ENCODE data around the gene SHOC2. TPM values are rescaled to one million over a fixed set of nuclear protein-coding genes. Genes with fewer than 3 reads are reported as not detected.

SHOC2 gene
- polyA plus RNA-seq, 6 donors from 2014 or later: 92.5 to 139 (median 123) TPM

DNA sequence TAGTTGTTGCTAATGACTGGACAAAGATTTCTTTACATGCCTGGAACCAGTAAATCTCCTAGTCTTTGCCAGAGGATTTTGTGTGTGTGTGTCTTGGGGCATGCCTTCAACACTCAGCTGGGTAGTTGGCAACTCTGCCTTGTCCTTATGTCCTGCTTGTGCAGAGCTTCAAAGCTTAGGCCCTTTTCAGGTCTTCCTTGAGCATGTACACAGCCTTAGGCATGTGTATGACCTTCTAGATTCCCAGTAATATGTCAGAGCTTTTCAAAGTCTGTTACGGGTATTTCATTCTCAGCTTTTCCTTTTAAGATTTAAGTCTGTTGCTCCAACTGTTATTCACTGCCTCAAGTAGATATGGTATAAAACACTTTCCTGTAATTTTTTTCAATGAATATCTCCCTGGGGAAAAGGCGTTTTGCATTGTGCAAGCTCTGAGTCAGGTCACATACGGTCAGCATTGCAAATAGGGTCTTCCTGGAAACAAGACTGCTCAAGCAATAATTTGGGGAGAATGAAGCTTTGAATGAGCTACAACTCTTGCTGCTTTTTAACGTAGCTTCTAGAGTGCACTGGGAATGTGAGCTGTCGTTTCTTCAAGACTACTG lies 25.5 kb downstream of the SHOC2 start:
- no peaks in the 10 kb centered on the region for H3K27me3 Mint-ChIP-seq
- DNase-seq: no peak
- H3K4me3 Mint-ChIP-seq: peak overlapping the region in 4 of 8 donors; percentile 3 to 57 (median 35)
- peaks cover 61 to 84% (median 67%) of the 10 kb centered on the region in 3 donors for H3K4me1 Mint-ChIP-seq
- H3K27ac Mint-ChIP-seq: peak overlapping the region in 4 of 6 donors; percentile 2 to 61 (median 16)
- peaks cover 36 to 38% of the 10 kb centered on the region in 2 donors for H3K36me3 Mint-ChIP-seq
- no peak for ATAC-seq (ENCODE audit: low read depth in 2 of 2)
- peaks cover 0 to 11% (median 6%) of the 10 kb centered on the region in 7 donors for H3K9me3 Mint-ChIP-seq

DNA sequence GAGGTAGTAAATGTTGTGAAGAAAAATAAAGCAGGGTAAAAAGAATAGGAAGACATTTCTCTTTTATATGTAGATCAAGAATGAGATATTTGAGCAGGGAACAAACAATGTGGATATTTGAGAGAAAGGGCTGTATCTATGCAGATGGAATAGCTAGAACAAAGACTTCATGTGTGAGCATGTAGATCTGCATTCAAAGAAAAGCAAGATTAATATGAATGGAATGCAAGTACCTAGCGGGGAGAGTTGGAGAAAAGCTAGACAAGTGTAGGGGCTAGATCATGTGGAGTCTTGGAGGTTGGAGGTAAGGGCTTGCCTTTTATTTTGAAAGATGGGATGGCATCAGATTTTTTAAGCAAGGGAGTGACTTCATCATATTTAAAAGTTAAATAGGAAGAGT lies 27.1 kb downstream of the SHOC2 start:
- Mint-ChIP-seq H3K27ac (peak overlapping the region in 2 of 6 donors; percentile 1 to 11), H3K4me3 (peak overlapping the region in 1 of 8 donors; percentile 32), H3K4me1 (peaks cover 62 to 80% (median 66%) of the 10 kb centered on the region in 3 donors), H3K9me3 (peaks cover 0 to 11% (median 6%) of the 10 kb centered on the region in 7 donors), H3K27me3 (no peaks in the 10 kb centered on the region), H3K36me3 (peaks cover 28 to 39% of the 10 kb centered on the region in 2 donors)
- ATAC-seq (ENCODE audit: low read depth in 2 of 2) (no peak), DNase-seq (no peak)

DNA sequence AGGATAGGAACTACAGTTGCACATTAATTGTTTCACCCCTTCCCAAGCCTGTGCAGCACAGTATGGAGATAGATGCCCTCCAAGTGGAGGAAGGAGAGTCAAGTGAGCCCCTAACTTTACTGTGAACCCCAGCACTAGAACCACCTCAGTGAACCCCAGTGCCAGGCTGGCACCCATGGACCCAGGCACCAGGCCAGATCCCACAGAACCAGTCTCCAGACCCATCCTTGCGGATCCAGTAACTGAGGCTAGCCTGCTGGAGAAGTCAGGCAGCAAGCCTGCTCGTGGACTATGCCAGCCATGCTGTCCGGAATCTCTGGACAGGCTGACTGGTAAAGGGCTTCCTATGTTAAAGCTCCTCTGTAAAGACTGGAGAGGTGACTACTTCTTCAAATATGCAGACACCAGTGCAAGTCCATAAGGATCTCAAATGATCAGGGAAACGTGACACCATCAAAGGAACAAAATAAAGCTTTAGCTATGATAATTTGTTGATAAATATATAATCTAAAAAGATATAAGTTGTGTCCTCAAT lies 27.7 kb downstream of the SHOC2 start:
- peaks cover 0 to 11% (median 6%) of the 10 kb centered on the region in 7 donors for H3K9me3 Mint-ChIP-seq
- H3K4me3 Mint-ChIP-seq: no peak overlapping the region
- no peak for DNase-seq
- peak overlapping the region in 2 of 6 donors; percentile 2 to 82 for H3K27ac Mint-ChIP-seq
- peaks cover 65 to 82% (median 66%) of the 10 kb centered on the region in 3 donors for H3K4me1 Mint-ChIP-seq
- no peaks in the 10 kb centered on the region for H3K27me3 Mint-ChIP-seq
- no peak for ATAC-seq (ENCODE audit: low read depth in 2 of 2)
- H3K36me3 Mint-ChIP-seq: peaks cover 29 to 43% of the 10 kb centered on the region in 2 donors

DNA sequence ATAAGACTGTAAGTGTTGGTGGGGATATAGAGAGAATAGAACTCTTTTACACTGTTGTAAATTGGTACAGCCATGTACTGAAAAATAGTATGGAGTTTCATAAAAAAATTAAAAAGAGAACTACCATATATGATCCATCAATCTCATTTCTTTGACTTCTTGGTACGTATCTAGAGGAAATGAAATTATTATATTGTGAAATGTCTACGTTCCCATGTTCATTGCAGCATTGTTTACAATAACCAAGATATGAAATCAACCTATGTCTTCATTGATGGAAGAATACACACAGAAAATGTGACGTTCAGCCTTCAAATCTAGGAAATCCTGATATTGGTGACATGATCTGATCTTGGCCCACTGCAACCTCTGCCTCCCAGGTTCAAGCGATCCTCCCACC lies 32.0 kb downstream of the SHOC2 start:
- H3K9me3 Mint-ChIP-seq: peaks cover 0 to 2% (median 0%) of the 10 kb centered on the region in 7 donors
- ATAC-seq (ENCODE audit: low read depth in 2 of 2) (no peak), DNase-seq (no peak)
- no peaks in the 10 kb centered on the region for H3K27me3 Mint-ChIP-seq
- H3K4me1 Mint-ChIP-seq: peaks cover 56 to 80% (median 62%) of the 10 kb centered on the region in 3 donors
- H3K27ac Mint-ChIP-seq: peak overlapping the region in 2 of 6 donors; percentile 50 to 58
- no peak overlapping the region for H3K4me3 Mint-ChIP-seq
- H3K36me3 Mint-ChIP-seq: peaks cover 14 to 41% of the 10 kb centered on the region in 2 donors

DNA sequence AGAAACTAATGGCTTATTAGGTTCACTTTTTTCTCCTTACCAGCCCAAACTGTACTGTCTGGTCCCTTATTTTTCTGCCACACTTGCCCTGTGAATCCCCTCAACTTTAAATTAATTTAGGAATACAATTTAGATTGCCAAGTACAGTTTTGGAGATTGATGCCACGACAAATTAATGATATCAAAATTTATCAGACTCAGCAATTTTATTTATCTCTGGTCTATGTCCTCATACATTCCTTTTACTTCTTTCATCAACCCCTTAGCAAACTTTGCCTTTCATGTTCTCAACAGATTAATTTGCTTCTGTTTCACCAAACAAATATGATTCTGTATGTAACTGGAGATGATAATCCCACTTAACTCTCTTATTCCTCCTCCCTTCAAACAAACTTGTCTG lies 38.2 kb downstream of the SHOC2 start:
- H3K9me3 Mint-ChIP-seq: peaks cover 0 to 2% (median 0%) of the 10 kb centered on the region in 7 donors
- H3K27ac Mint-ChIP-seq: peak overlapping the region in 2 of 6 donors; percentile 24 to 71
- DNase-seq (no peak), ATAC-seq (ENCODE audit: low read depth in 2 of 2) (no peak)
- H3K36me3 Mint-ChIP-seq: peaks cover 11 to 14% of the 10 kb centered on the region in 2 donors
- H3K4me3 Mint-ChIP-seq: no peak overlapping the region
- peaks cover 44 to 78% (median 72%) of the 10 kb centered on the region in 3 donors for H3K4me1 Mint-ChIP-seq
- H3K27me3 Mint-ChIP-seq: no peaks in the 10 kb centered on the region

DNA sequence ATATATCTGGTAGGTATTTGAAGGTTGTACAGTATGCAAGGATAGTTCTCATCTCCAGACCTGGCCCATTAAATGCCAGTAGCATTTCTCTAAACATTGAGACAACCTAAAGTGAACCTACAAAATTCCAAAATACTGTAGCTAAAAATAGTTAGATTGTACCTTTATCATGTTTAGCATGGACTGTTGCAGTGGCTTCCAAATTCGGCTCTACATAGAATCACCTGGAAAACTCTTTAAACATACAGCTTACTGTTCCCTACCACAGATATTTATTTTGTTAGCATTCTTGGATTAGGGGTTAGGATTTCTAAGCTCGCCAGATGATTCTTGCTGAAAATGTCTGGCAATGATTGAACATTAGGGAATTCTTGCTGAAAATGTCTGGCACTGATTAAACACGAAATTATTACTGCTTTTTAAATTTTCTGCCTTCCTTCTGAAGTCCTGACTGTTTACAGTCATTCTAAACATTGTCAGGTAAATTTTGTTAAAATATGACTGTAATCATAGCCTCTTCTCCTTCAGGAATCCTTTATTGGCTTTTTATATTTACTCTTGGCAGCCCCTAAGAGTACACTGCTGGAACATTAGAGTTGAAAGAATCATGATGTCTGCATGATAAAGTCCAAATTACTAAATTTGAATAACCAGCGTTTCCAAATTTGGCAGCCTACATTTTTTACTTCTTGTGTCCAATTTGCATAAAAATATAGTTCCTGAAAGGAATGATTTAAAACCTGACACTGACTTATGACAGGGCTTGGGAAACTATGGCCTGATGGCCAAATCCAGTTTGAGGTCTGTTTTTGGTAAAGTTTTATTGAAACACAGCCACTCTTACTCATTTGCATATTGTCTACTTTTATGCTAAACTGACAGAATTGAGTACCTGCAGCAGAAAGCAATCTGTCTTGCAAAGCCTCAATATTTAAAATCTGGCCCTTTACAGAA lies 40.3 kb downstream of the SHOC2 start:
- ATAC-seq (ENCODE audit: low read depth in 2 of 2) (no peak), DNase-seq (no peak)
- H3K4me3 Mint-ChIP-seq: no peak overlapping the region
- H3K27me3 Mint-ChIP-seq: no peaks in the 10 kb centered on the region
- peaks cover 45 to 79% (median 76%) of the 10 kb centered on the region in 3 donors for H3K4me1 Mint-ChIP-seq
- H3K9me3 Mint-ChIP-seq: no peaks in the 10 kb centered on the region
- peaks cover 11 to 13% of the 10 kb centered on the region in 2 donors for H3K36me3 Mint-ChIP-seq
- H3K27ac Mint-ChIP-seq: peak overlapping the region in 1 of 6 donors; percentile 34

DNA sequence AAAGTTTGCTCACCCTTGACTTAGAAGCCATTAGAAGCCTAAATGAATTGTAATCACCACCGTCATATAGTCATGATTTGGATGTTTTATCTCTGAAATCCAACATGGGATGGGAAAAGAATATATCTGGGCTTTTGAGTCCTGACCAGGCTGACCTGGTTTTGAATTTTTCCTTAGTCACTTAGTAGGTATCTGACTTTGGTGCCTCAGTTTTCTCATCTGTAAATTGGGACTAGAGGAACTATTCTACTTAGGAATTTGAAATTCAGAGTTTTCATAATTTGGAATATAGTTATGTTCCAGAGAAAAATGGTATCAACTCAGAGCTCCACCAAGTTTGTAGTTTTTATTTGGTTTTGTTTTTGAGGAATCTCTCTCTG lies 40.9 kb downstream of the SHOC2 start:
- Mint-ChIP-seq H3K9me3 (no peaks in the 10 kb centered on the region), H3K27ac (peak overlapping the region in 2 of 6 donors; percentile 34 to 41), H3K27me3 (no peaks in the 10 kb centered on the region), H3K4me3 (no peak overlapping the region), H3K36me3 (peaks cover 7 to 8% of the 10 kb centered on the region in 2 donors), H3K4me1 (peaks cover 39 to 78% (median 71%) of the 10 kb centered on the region in 3 donors)
- no peak for ATAC-seq (ENCODE audit: low read depth in 2 of 2)
- DNase-seq: no peak

DNA sequence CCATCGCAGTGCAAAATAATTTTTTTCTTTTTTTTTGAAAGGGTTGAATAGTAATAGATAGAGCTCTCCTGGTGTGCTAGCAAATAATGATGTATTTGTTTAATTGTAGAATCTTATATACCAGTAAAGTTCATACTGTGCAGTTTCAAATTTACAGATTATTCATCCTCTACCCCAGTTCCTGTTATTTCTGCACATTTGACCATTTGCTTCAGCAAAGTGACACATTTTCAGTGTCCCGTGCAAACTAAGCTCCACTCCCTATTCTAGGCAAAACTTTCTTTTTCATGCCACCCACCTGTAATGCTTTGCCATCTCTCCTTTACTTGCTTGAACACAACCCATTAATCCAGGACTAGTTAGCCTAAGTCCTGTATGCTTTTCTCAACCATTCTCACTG lies 43.0 kb downstream of the SHOC2 start:
- Mint-ChIP-seq H3K27ac (peak overlapping the region in 5 of 6 donors; percentile 3 to 18 (median 8)), H3K36me3 (peaks cover 6 to 7% of the 10 kb centered on the region in 2 donors), H3K27me3 (no peaks in the 10 kb centered on the region), H3K4me1 (peaks cover 36 to 74% (median 66%) of the 10 kb centered on the region in 3 donors), H3K4me3 (peak overlapping the region in 3 of 8 donors; percentile 0 to 66 (median 63)), H3K9me3 (no peaks in the 10 kb centered on the region)
- DNase-seq (no peak), ATAC-seq (ENCODE audit: low read depth in 2 of 2) (no peak)

DNA sequence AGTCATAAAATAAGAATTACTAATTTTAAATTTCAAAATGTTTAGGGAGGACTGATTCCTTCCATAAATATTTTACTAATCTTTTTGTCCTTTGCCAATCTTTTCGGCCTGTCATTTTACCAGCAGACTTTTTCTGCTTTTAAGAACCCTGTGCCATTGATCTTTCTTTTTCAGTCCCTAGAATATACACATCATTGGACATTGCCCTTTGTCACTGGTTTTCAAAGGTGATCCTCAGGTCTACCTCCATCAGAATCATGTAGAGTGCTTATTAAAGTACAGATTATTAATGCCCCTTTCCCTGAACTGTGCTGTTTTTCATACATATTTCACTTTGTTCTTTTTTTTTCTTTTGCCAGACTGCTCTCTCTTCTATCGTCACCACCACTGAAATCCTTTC lies 43.8 kb downstream of the SHOC2 start:
- Mint-ChIP-seq H3K4me3 (peak overlapping the region in 2 of 8 donors; percentile 1 to 2), H3K27me3 (no peaks in the 10 kb centered on the region), H3K36me3 (peaks cover 6 to 7% of the 10 kb centered on the region in 2 donors), H3K4me1 (peaks cover 35 to 71% (median 59%) of the 10 kb centered on the region in 3 donors), H3K9me3 (no peaks in the 10 kb centered on the region), H3K27ac (peak overlapping the region in 5 of 6 donors; percentile 13 to 90 (median 54))
- DNase-seq: no peak
- no peak for ATAC-seq (ENCODE audit: low read depth in 2 of 2)

DNA sequence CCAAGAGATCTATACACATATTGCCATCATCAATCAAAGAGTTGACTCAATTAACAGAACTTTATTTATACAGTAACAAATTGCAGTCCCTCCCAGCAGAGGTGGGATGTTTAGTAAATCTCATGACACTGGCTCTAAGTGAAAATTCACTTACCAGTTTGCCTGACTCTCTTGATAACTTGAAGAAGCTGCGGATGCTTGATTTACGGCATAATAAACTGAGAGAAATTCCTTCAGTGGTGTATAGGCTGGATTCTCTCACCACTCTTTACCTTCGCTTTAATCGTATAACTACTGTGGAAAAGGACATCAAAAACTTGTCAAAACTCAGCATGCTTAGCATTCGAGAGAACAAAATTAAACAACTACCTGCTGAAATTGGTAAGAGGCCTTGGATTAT lies 45.3 kb downstream of the SHOC2 start:
- DNase-seq (no peak), ATAC-seq (ENCODE audit: low read depth in 2 of 2) (no peak)
- Mint-ChIP-seq H3K36me3 (peaks cover 7% of the 10 kb centered on the region in 2 donors), H3K4me3 (no peak overlapping the region), H3K27ac (peak overlapping the region in 3 of 6 donors; percentile 47 to 56 (median 55)), H3K9me3 (no peaks in the 10 kb centered on the region), H3K27me3 (no peaks in the 10 kb centered on the region), H3K4me1 (peaks cover 33 to 62% (median 56%) of the 10 kb centered on the region in 3 donors)

DNA sequence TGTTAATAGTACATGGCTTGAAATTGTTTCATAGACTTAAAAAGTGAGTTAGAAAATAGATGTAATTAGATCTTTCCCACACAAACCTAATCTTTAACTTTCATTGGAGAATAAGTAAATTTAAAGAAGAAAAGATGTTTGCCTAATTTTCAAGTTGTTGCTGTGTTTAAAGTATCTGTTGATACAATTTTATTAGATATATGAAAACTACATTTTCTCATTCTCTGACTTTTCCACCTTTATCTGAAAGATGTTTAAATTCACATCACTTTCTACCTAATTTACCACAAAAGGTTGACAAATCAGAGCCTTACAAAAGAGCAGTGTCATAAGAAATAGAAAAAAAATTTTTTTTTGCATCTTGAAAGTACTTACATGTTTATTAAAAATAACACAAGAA lies 45.8 kb downstream of the SHOC2 start:
- Mint-ChIP-seq H3K4me1 (peaks cover 36 to 61% (median 55%) of the 10 kb centered on the region in 3 donors), H3K36me3 (peaks cover 7 to 9% of the 10 kb centered on the region in 2 donors), H3K9me3 (no peaks in the 10 kb centered on the region), H3K4me3 (no peak overlapping the region), H3K27ac (peak overlapping the region in 1 of 6 donors; percentile 59), H3K27me3 (no peaks in the 10 kb centered on the region)
- no peak for DNase-seq
- ATAC-seq (ENCODE audit: low read depth in 2 of 2): no peak

DNA sequence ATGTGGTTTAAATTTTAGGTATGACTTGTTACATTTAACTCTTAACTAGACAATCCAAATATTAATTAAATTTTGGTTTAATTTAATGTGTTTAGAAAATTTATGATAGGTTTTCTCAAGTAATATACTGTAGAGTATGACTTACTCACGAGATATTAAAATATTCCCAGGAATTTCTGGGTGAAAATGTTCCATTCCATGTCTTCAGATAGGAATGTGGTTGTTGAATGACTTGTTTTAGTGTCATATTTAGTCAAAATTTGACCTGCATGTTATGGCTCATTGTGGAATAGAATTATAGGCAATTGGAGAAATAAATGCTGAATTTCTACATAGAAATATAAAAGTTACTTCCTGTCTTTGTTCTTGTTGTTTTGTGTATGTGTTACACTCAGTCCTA lies 46.7 kb downstream of the SHOC2 start:
- ATAC-seq (ENCODE audit: low read depth in 2 of 2) (no peak), DNase-seq (no peak)
- Mint-ChIP-seq H3K27me3 (no peaks in the 10 kb centered on the region), H3K4me1 (peaks cover 45 to 61% (median 57%) of the 10 kb centered on the region in 3 donors), H3K9me3 (no peaks in the 10 kb centered on the region), H3K4me3 (no peak overlapping the region), H3K27ac (no peak overlapping the region), H3K36me3 (peaks cover 7 to 17% of the 10 kb centered on the region in 2 donors)

DNA sequence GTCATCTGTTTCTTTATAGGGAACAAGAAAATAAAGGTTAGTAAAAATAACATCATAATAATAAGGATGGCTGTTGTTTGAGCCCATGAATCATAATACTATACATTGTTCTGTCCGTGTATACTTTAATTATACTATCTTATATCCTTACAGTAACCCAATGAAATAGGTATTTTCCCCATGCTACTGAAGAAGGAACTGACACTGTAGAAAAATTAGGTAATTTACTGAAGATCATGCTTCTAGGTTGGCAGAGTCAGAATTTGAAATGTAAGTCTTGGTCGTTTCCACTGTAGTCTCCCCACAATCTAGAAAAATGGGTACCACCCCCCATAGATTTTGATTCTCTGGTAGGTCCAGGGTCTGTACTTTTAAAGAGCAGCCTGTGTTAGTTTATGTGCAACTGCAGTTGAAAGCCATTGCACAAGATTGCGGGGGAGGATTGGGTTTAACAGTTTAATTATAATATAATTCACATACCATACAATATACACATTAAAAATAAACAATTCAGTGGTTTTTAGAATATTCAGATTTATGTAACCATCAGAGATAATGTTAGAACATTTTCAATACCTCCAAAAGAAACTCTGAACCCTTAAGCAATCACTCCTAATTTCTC lies 47.7 kb downstream of the SHOC2 start:
- Mint-ChIP-seq H3K27ac (peak overlapping the region in 3 of 6 donors; percentile 11 to 25 (median 14)), H3K27me3 (no peaks in the 10 kb centered on the region), H3K4me3 (no peak overlapping the region), H3K4me1 (peaks cover 48 to 60% (median 58%) of the 10 kb centered on the region in 3 donors), H3K9me3 (no peaks in the 10 kb centered on the region), H3K36me3 (peaks cover 7 to 17% of the 10 kb centered on the region in 2 donors)
- ATAC-seq (ENCODE audit: low read depth in 2 of 2) (peak; percentile 58 to 68), DNase-seq (no peak)

Data from naive B cell (primary cell).